Sigmoid colon (tissue), 4 donors: ENCODE results near the gene SULT1E1.

Source experiments
- CTCF ChIP-seq, 4 experiments: fragments of 450-650 bp in 3 of 4; fragments of 200-600 bp in 1 of 4; IDR thresholded peaks; one replicate each; pipeline ENCODE4 v1.5.1; 2016 to 2019; ENCODE audit warnings: antibody characterized with exemption in 4 of 4, mild to moderate bottlenecking in 3 of 4, moderate library complexity in 2 of 4
- EP300 ChIP-seq, 4 donors: sonication (generic); formaldehyde crosslinking; IDR thresholded peaks; one replicate each; pipeline ENCODE4 v1.6.1; 2017; ENCODE audit warnings: antibody characterized with exemption in 4 of 4
- POLR2A ChIP-seq, 2 donors: fragments of 450-650 bp; IDR thresholded peaks; one replicate each; pipeline ENCODE4 v1.6.1; 2016; ENCODE audit warnings: antibody characterized with exemption in 2 of 2, mild to moderate bottlenecking in 2 of 2, moderate library complexity in 2 of 2

GRCh38 chr4:69849297-69849696 lies 10.6 kb downstream of the SULT1E1 start:
- no peak for TF ChIP-seq POLR2A (IDR thresholded peaks at IDR 0.05)
- TF ChIP-seq CTCF (IDR thresholded peaks at IDR 0.05) = no peak
- no peak for TF ChIP-seq EP300 (IDR thresholded peaks at IDR 0.05)
